ENCODE measurements around the gene MRC2. TPM values are rescaled to one million over a fixed set of nuclear protein-coding genes. Genes with fewer than 3 reads are reported as not detected.

MRC2 gene
- total RNA-seq, 1 experiment from 2014 or later: 34.3 TPM

DNA sequence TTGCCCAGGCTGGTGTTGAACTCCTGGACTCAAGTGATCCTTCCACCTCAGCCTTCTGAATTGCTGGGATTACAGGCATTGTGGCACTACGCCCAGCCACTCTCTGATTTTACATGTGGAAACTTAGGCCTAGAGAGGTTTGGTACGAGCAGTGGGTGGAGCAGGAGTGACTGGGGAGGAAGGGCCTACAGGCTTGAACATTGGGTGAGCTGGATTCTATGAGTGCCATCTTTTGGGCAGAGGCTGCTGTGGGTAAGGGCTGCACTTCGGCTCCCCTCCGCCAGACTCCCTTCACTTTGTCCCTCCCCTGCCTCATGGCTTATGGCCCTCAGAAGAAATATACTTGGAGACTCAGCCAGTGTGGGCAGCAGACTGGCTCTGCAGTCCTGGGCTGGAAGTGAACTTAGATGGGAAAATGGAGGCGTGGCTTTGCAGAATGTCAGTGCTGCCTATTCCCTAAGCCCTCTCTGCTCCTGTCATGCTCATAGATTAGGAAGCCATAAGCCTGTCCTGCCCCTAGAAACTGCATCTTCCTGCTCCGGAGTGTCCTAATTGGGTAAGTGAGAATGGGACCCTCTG lies 9.5 kb upstream of the MRC2 start:
- BruUV-seq (replicated peaks): no TSS peak
- Histone ChIP-seq H3K36me3 (ENCODE audit: insufficient read depth, low read length, poor library complexity, severe bottlenecking) (no peaks in the 10 kb centered on the region), H3K27ac (ENCODE audit: low read depth, low read length, poor library complexity, severe bottlenecking) (no peak overlapping the region), H3K4me1 (ENCODE audit: insufficient read depth, low read length, poor library complexity, severe bottlenecking) (no peaks in the 10 kb centered on the region), H3K4me3 (ENCODE audit: low read depth, low read length, poor library complexity, severe bottlenecking) (no peak overlapping the region), H3K27me3 (replicated peaks; ENCODE audit: insufficient read depth, low read depth, low read length, poor library complexity) (no peaks in the 10 kb centered on the region), H3K9me3 (ENCODE audit: low read depth, low read length, poor library complexity, severe bottlenecking) (no peaks in the 10 kb centered on the region)
- TF ChIP-seq, protein P1, sequence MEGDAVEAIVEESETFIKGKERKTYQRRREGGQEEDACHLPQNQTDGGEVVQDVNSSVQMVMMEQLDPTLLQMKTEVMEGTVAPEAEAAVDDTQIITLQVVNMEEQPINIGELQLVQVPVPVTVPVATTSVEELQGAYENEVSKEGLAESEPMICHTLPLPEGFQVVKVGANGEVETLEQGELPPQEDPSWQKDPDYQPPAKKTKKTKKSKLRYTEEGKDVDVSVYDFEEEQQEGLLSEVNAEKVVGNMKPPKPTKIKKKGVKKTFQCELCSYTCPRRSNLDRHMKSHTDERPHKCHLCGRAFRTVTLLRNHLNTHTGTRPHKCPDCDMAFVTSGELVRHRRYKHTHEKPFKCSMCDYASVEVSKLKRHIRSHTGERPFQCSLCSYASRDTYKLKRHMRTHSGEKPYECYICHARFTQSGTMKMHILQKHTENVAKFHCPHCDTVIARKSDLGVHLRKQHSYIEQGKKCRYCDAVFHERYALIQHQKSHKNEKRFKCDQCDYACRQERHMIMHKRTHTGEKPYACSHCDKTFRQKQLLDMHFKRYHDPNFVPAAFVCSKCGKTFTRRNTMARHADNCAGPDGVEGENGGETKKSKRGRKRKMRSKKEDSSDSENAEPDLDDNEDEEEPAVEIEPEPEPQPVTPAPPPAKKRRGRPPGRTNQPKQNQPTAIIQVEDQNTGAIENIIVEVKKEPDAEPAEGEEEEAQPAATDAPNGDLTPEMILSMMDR (conservative IDR thresholded peaks at IDR 0.05; ENCODE audit: low read depth, low read length): no peak
- no peak for TF ChIP-seq EZH2 (IDR thresholded peaks at IDR 0.05; ENCODE audit: borderline replicate concordance, low read depth, low read length, poor library complexity, severe bottlenecking)
- ChIA-PET CTCF (no interaction called here), POLR2A (ENCODE audit: low non-redundant PET) (no interaction called here)
- DNase-seq (ENCODE audit: low spot score): no peak
- intact Hi-C loops (cut with micrococcal nuclease; ENCODE audit: unreplicated experiment): no loop called here

DNA sequence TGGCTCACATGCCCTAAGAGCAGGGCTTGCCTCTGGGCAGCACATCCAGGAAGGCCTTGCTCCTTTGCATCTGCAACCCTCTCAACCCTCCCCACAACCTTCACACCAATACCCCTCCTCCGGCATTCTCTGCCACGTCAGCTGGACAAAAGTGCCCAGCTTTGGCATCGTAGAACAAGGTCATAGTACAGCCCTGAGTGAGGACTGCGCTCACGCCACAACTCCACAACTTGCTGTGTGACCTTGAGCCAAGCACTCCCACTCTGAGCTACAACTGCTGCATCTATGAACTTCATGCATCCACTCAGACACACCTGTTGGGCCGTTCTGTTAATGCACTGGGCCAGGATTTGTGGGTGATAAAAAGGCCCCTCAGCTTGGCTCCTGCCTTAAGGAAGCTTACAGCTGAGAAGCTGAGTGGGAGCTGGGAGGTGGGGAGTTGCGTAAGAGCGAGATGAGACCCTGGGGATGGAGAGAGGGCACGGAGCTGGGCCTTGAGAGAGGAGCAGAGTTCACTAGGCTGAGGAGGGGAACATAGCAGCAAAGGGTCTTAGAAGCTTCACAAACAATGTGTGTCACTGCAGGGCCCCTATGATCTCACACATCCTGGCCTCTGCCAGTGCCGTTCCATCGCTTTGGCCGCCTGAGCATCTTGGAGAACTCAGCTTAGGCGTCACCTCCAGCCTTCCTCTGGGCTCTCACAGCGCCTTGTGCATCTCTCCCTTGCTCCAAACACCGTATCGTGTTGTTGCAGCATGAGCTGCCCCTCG lies 8.6 kb upstream of the MRC2 start:
- BruUV-seq (replicated peaks): no TSS peak
- intact Hi-C loops (cut with micrococcal nuclease; ENCODE audit: unreplicated experiment): no loop called here
- no peak overlapping the region for H3K27ac ChIP-seq (ENCODE audit: low read depth, low read length, poor library complexity, severe bottlenecking)
- ChIA-PET POLR2A (ENCODE audit: low non-redundant PET) (no interaction called here), CTCF (no interaction called here)
- TF ChIP-seq, protein P1 (conservative IDR thresholded peaks at IDR 0.05; ENCODE audit: low read depth, low read length): no peak
- no peak for TF ChIP-seq EZH2 (IDR thresholded peaks at IDR 0.05; ENCODE audit: borderline replicate concordance, low read depth, low read length, poor library complexity, severe bottlenecking)
- no peaks in the 10 kb centered on the region for H3K4me1 ChIP-seq (ENCODE audit: insufficient read depth, low read length, poor library complexity, severe bottlenecking)
- no peak for DNase-seq (ENCODE audit: low spot score)
- H3K9me3 ChIP-seq (ENCODE audit: low read depth, low read length, poor library complexity, severe bottlenecking): no peaks in the 10 kb centered on the region
- no peak overlapping the region for H3K4me3 ChIP-seq (ENCODE audit: low read depth, low read length, poor library complexity, severe bottlenecking)
- H3K36me3 ChIP-seq (ENCODE audit: insufficient read depth, low read length, poor library complexity, severe bottlenecking): no peaks in the 10 kb centered on the region
- H3K27me3 ChIP-seq (replicated peaks; ENCODE audit: insufficient read depth, low read depth, low read length, poor library complexity): no peaks in the 10 kb centered on the region

DNA sequence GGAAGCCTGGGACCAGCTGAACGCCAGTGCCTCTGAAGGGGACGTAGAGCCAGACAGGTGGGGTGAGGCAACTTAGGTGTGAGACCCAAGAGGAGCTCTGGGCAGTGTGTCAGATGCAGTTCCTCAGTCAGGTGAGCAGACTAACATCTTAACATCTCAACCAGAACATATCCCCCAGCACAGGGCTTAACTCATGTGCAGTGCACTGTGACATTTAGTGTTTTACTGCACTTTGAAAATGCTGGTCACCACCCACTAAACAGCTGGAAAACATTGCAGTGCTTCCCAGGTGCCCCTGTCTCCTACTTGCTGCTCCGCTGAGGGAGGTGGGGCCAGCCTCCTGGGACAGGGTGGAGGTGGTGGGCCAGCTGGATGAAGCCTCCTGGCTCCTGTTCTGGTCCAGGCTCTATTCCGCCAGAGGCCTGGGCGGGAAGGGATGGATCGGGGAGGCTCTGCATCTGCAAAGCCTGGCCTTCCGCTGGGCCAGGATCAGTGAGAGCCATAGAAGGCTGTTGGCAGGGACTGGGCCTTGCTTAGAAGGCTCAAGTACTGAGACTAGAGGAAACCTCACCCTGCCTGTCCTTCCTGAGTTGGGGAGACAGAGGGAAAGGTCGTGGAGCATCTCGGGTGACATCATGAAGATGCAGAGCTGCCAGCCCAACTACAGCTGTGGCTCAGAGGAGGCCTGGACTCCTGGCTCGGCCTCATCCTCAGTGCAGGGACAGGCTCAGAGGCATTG lies 7.9 kb upstream of the MRC2 start:
- POLR2A ChIA-PET (ENCODE audit: low non-redundant PET): no interaction called here
- Histone ChIP-seq H3K4me3 (ENCODE audit: low read depth, low read length, poor library complexity, severe bottlenecking) (no peak overlapping the region), H3K27ac (ENCODE audit: low read depth, low read length, poor library complexity, severe bottlenecking) (no peak overlapping the region), H3K36me3 (ENCODE audit: insufficient read depth, low read length, poor library complexity, severe bottlenecking) (no peaks in the 10 kb centered on the region), H3K9me3 (ENCODE audit: low read depth, low read length, poor library complexity, severe bottlenecking) (no peaks in the 10 kb centered on the region), H3K4me1 (ENCODE audit: insufficient read depth, low read length, poor library complexity, severe bottlenecking) (no peaks in the 10 kb centered on the region), H3K27me3 (replicated peaks; ENCODE audit: insufficient read depth, low read depth, low read length, poor library complexity) (no peaks in the 10 kb centered on the region)
- no peak for DNase-seq (ENCODE audit: low spot score)
- CTCF ChIA-PET: no interaction called here
- no TSS peak for BruUV-seq (replicated peaks)
- intact Hi-C loops (cut with micrococcal nuclease; ENCODE audit: unreplicated experiment): no loop called here
- TF ChIP-seq, protein P1 (conservative IDR thresholded peaks at IDR 0.05; ENCODE audit: low read depth, low read length): no peak
- no peak for TF ChIP-seq EZH2 (IDR thresholded peaks at IDR 0.05; ENCODE audit: borderline replicate concordance, low read depth, low read length, poor library complexity, severe bottlenecking)
